Duodenal mucosa (tissue), 2 donors: ENCODE data around the gene GRID2IP.

ENCODE experiments used
- H3K27ac ChIP-seq: one replicate; pipeline ENCODE4 v1.7.0; 2013; ENCODE audit warnings: low read depth, low read length
- H3K27me3 ChIP-seq, 2 donors: one replicate each; pipeline ENCODE4 v1.7.0; 2013; ENCODE audit warnings: low read length in 2 of 2, control low read depth in 1 of 2; ENCODE audit not compliant: insufficient read depth in 2 of 2, control insufficient read depth in 1 of 2
- H3K36me3 ChIP-seq, 2 donors: one replicate each; pipeline ENCODE4 v1.7.0; 2013; ENCODE audit warnings: low read length in 2 of 2, control low read depth in 1 of 2; ENCODE audit not compliant: insufficient read depth in 2 of 2, control insufficient read depth in 1 of 2
- H3K4me1 ChIP-seq, 2 donors: one replicate each; pipeline ENCODE4 v1.7.0; 2013; ENCODE audit warnings: low read length in 2 of 2, control low read depth in 1 of 2; ENCODE audit not compliant: insufficient read depth in 2 of 2, control insufficient read depth in 1 of 2
- H3K4me3 ChIP-seq, 2 donors: one replicate each; pipeline ENCODE4 v1.7.0; 2013; ENCODE audit warnings: low read length in 2 of 2, low read depth in 1 of 2
- H3K9ac ChIP-seq, 2 donors: one replicate each; pipeline ENCODE4 v1.7.0; 2013; ENCODE audit warnings: low read length in 2 of 2, low read depth in 1 of 2
- H3K9me3 ChIP-seq, 2 donors: one replicate each; pipeline ENCODE4 v1.7.0; 2013; ENCODE audit warnings: low read length in 2 of 2, control low read depth in 1 of 2; ENCODE audit not compliant: control insufficient read depth in 1 of 2

GRID2IP gene

GRCh38 chr7:6536262-6537260 is 14.7 kb downstream of the GRID2IP start:
- Histone ChIP-seq H3K27ac (no peak overlapping the region), H3K9me3 (no peaks in the 10 kb centered on the region), H3K27me3 (peaks cover 15% of the 10 kb centered on the region in 2 donors), H3K4me3 (peak overlapping the region in 1 of 2 donors; percentile 16), H3K36me3 (no peaks in the 10 kb centered on the region), H3K9ac (no peak overlapping the region), H3K4me1 (no peaks in the 10 kb centered on the region)

DNA sequence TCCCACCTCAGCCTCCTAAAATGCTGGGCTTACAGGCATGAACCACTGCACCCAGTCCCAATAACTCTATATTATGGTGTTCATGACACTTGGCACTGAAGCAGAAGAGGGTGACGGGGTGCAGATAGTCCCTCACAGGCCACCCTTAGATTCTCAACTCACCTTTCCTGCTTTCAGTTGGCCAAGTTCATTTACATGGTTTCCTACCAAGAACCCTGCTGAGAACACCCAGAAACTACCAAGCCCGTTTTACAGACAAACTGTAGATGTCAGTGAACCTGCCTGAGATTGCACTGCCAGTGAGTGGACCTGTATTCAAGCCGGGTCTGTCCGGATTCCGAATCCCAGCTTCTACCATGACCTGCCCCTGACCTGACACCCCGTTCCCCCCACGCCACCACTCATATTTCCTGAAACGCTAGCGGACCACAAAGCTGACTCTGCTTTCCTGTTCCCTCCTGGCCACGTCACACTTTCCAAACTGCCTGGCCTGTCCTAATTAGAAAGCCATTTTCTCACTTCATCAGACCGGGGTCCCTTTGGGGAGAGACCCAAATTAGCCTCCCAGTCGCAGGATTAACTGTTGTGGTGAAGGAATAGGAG is 17.3 kb downstream of the GRID2IP start:
- no peak overlapping the region for H3K9ac ChIP-seq
- H3K36me3 ChIP-seq: no peaks in the 10 kb centered on the region
- peaks cover 0 to 4% of the 10 kb centered on the region in 2 donors for H3K4me1 ChIP-seq
- H3K4me3 ChIP-seq: peak overlapping the region in 1 of 2 donors; percentile 10
- H3K27me3 ChIP-seq: peaks cover 18 to 27% of the 10 kb centered on the region in 2 donors
- H3K9me3 ChIP-seq: no peaks in the 10 kb centered on the region
- H3K27ac ChIP-seq: no peak overlapping the region

- H3K9ac ChIP-seq: no peak overlapping the region
- peaks cover 27 to 28% of the 10 kb centered on the region in 2 donors for H3K27me3 ChIP-seq
Observed at GRCh38 chr7:6532516-6532915, 18.7 kb downstream of the GRID2IP start.

DNA sequence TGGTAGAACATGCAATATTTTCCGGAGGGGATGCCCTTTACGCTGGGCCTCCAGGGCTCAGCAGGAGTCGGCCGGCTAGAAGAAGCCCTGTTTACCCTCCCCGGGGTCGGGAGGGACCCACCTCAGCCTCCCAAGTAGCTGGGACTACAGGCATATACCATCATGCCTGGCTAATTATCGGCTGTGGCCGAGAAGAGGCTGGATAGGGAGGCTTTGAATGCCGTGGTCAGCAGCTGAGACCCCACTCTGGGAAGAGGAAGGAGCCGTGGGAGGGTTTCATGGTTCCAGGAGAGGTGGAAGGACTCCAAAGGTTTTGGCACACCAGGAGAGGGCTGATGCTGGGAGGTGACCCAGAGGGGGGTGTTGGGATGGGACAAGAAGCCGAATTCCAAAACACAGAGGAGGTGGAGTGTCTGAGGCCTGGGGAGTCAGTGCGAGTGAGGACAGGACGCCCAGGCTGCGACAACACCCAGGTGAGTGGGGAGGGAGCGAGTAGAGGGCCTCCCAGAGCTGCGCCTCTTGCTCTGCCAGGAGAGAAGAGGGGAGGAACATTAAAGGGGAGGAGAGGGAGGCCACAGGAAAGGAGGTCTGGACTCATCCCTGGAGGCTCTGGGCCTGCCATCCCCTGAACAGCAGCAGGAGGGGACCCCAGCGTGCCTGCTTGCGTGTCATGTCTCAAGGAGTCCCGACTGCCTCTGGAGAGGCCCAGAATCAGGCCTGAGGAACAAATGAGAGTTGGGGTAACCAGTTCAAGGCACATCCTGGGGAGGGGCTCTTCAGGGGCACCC is 19.6 kb downstream of the GRID2IP start:
- Histone ChIP-seq H3K9me3 (no peaks in the 10 kb centered on the region), H3K36me3 (no peaks in the 10 kb centered on the region), H3K4me1 (peaks cover 3 to 9% of the 10 kb centered on the region in 2 donors), H3K27ac (no peak overlapping the region), H3K27me3 (peaks cover 35 to 36% of the 10 kb centered on the region in 2 donors), H3K4me3 (no peak overlapping the region), H3K9ac (no peak overlapping the region)

More at GRCh38 chr7:6532516-6532915, 18.7 kb downstream of the GRID2IP start:
- no peak overlapping the region for H3K27ac ChIP-seq
- H3K4me1 ChIP-seq: peaks cover 0 to 4% of the 10 kb centered on the region in 2 donors
- no peaks in the 10 kb centered on the region for H3K36me3 ChIP-seq
- H3K9me3 ChIP-seq: no peaks in the 10 kb centered on the region
- no peak overlapping the region for H3K4me3 ChIP-seq

- no peaks in the 10 kb centered on the region for H3K36me3 ChIP-seq
- no peak overlapping the region for H3K27ac ChIP-seq
- no peaks in the 10 kb centered on the region for H3K9me3 ChIP-seq
- H3K9ac ChIP-seq: no peak overlapping the region
- H3K4me1 ChIP-seq: peaks cover 4 to 10% of the 10 kb centered on the region in 2 donors
- peak overlapping the region; percentile 43 to 65 for H3K4me3 ChIP-seq
- peaks cover 36 to 37% of the 10 kb centered on the region in 2 donors for H3K27me3 ChIP-seq
Observed at GRCh38 chr7:6530626-6531491, 20.4 kb downstream of the GRID2IP start.

- Histone ChIP-seq H3K4me1 (peaks cover 4 to 10% of the 10 kb centered on the region in 2 donors), H3K4me3 (no peak overlapping the region), H3K9me3 (no peaks in the 10 kb centered on the region), H3K27ac (no peak overlapping the region), H3K9ac (no peak overlapping the region), H3K27me3 (peaks cover 35 to 36% of the 10 kb centered on the region in 2 donors), H3K36me3 (no peaks in the 10 kb centered on the region)
Observed at GRCh38 chr7:6529643-6530042, 21.6 kb downstream of the GRID2IP start.

DNA sequence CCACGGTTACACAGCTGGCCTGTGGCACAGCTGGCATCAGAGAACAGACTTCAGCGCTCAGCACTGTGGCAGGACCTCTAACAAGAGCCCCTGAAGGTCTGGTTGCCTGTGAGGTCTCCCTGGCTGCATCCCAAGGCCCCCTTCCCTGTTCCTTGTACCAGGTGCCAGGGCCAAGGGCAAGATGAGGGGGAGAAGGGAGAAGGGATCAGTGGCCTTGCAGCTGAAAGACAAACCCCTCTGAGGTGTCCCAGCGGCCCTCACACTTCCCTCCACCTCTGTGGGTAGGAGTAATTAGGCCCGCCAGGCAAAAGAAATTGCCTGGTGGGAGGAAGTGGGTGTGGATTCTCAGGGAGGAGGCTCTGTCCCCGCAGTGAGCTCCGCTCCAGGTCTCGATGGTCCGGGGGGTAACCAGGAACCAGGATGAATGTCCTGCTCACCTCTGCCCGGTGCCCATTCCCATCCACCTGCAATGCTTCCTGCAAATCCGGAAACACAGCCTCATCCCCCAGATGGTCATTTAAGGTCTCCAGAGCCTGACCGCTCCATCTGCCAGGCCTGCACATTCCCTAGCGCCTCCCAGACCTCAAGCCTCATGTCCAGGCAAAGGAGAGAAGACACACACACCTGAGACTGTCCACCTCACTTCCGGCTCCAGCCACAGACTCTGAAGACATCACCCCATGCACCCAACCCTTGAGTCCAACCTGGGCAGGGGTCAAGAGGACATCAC is 22.7 kb downstream of the GRID2IP start:
- Histone ChIP-seq H3K36me3 (no peaks in the 10 kb centered on the region), H3K27ac (no peak overlapping the region), H3K9ac (no peak overlapping the region), H3K4me3 (no peak overlapping the region), H3K27me3 (peaks cover 32 to 35% of the 10 kb centered on the region in 2 donors), H3K9me3 (no peaks in the 10 kb centered on the region), H3K4me1 (peaks cover 4 to 10% of the 10 kb centered on the region in 2 donors)

DNA sequence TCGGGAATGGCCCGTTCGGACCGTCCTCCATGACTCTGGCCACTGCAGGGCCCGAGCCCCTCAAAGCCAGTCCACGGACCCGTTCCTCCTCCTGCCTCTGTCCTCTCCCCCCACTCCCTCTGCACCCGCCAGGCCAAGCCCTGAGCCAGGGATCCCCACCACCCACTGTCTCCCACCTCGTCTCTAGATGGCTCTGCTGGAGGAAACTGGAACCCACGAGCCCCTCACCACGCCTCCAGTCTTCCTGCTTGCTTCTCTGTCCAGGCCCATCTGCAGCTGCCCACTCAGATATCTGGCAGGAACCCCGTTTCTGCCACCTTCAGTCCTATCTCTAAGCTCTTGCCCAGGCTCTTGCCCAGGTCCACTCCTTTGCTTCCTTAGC is 24.3 kb downstream of the GRID2IP start:
- Histone ChIP-seq H3K27me3 (peaks cover 28 to 32% of the 10 kb centered on the region in 2 donors), H3K27ac (no peak overlapping the region), H3K36me3 (no peaks in the 10 kb centered on the region), H3K4me1 (peaks cover 4 to 10% of the 10 kb centered on the region in 2 donors), H3K9me3 (no peaks in the 10 kb centered on the region), H3K9ac (no peak overlapping the region), H3K4me3 (peak overlapping the region; percentile 48 to 55)
